Iris pigment epithelial cell (primary cell): ENCODE data around the gene C6orf52.
"Not testable (repeated sequence)": the region's sequence is repeated elsewhere in the genome, so short reads cannot be mapped to it uniquely, and the experiment has no call there.

Experiments
- DNase-seq: peaks from one replicate; pipeline ENCODE4 v3.0.0-alpha.2; 2011; ENCODE audit warnings: low read depth

C6orf52 gene

DNA sequence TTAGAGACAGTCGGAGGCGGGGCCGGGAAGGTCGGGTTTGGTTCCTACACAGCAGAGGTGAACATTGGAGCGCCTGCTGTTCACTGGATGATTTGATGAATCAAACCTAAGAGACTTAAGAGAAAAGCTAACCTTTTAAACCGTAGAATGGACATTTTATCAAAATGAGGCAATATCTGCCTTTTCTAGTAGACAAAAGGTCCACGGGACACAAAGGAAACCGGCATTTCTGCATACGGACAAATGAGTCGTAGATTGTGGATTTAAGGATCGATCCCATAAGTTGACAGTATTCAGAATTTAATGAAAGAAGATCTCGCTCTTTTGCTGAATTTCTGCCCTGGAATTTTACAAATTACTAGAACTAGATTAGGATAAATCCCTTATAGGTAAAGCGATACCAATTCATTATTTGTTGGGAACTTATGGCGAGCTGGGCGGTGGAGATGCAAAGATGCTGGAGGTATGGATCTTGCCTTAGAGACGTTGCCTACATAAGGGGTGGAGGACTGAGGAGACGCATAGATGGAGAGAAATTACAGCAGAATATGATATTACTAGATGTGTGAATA, 756 bp upstream of the C6orf52 start:
- no peak for DNase-seq

DNA sequence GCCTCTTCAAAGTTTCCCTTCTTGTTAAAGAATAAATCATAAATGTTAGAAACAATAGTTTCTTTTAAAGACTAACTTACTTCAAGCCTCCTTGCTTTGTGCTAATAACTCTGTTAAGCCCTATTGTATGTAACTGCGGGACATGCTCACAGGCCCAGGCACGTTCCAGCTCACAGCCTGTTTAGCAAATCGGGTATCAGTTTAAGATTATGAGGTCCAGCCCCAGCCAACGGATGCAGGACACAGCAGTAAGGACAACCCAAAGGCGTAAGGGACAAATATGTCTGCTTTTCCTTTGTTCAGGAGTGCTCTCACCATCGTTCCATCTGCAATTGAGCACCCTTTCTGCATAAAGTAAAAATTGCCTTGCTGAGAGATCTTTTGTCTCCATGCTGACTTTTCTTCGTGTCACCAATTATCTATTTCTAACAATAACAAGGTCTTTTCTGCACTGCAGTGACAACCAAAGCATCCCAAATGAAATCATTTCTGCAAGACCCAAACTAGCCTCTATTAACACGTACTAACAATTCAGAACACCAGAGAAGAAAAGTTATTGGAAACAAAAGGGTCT, 1.4 kb downstream of the C6orf52 start:
- DNase-seq, result no peak

DNA sequence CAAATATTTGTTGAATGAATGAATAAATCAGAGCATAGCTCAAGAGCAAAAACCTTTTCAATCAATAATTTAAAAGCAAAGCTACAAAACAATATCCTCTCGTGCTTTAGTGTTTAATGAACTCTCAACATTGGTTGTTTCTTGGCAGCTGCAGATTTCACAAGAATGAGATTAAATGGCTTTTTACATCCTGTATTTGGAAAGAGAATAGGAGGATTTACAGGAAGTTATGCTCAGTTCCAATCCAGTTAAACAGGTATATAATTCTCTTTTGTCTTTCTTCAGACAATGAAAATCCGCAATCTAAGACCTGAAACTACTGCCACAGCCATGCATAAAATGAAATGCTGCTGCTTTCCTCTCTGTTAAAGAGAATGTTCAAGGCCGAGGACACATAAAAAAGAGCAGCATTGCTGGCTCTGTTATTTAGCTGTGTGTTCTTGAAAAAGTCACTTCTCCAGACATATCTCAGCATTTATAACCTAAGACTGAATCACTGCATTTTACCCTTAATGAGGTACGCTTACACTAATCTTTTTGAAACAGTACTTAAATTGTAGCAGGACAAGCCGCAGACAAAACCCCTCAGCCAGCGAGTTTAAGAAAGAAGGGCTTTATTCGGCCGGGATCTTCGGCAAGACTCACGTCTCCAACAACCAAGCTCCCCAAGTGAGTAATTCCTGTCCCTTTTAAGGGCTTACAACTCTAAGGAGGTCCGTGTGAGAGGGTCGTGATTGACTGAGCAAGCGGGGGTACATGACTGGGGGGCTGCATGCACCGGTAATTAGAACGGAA, 3.6 kb downstream of the C6orf52 start:
- DNase-seq, result no peak

DNA sequence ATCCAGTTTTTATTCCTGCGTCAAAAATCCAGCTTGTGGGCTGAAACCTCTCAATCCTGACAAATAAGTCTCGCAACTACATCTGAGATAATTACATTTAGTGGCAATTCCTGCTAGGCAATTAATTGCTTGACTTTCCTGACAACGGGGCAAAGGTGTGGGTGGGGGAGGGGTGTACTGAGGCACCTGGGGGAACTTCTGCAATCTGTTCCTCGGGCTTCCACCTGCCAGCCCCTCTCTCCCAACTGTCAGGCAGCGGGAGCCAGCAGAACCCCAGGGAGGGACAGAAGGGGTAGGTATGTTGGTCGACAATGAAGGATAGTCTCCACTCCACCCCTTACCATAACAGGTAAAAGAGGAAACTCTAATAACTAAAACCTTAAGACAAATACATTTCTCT, 6.8 kb downstream of the C6orf52 start:
- DNase-seq, result no peak

DNA sequence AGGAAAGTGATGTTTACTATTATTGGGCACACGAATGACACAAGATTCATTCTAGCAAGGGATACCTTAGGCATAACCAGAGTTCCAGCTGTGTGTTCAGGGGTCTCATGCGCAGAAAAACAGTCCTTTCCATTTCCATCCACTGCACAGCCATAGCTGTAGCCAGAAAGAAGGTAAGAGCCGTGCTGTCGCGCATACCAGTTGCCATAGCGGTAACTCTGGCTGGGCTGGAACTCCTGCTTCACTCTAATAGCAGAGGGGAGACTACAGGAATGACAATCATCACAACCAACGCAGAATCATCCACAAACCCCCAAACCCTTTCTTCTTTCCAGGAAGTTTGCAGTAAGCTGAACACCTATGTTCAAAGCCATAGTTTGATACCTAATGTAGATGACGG, 7.5 kb downstream of the C6orf52 start:
- no peak for DNase-seq

DNA sequence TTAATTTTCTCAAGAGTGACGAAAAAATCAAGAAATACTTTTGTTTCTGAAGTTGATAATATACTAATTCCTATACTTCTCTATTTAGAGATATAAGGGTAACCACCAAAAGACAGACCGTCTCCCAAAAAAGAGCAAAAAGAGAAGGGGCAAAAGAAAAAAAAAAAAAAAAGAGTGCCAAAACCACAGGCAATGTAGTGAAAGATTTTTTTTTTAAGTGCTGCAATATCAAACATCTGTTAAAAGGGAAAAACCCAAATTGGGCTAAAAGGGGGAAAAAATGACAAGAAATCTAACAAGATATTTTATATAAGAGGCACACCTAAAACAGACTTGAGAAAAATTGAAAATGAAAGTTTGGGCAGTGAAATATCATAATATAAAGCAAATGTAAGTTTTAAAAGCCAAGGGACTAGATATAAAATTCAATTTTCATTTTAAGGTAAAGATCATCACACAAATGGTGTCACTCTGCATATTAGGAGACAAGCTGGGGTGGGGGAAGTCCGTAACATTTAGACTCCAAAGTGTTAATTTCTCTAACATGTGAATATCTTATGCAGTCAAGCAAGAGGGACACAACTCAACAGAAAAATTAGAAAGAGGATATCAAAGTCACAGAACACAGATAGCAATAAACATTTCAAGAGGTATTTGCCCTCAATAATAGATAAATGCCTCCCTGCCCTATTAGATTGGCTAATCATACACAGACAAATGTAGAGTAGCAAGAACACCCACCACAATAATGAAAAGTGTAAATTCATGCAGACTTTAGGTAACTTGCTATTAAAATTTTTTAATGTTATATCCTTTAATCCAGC, 9.1 kb downstream of the C6orf52 start:
- DNase-seq, result no peak

DNA sequence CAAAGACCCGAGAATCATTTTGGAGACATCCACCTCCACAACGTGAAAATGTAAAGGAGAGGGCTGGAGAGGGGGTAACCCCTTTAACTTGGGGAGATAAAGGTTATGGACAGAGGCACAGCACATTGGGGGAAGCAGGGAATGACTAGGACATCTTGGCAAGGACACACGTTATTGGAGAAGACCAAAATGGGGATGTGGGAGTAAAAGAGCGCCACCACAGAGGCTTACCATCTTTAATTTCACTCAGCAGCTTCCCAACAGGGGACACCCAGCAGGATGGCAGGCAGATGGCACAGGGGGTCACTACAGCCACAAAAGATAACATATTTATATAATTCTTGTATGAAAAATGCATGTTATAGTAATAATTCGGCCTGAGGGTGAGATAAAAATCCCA, 9.8 kb downstream of the C6orf52 start:
- DNase-seq, result no peak

DNA sequence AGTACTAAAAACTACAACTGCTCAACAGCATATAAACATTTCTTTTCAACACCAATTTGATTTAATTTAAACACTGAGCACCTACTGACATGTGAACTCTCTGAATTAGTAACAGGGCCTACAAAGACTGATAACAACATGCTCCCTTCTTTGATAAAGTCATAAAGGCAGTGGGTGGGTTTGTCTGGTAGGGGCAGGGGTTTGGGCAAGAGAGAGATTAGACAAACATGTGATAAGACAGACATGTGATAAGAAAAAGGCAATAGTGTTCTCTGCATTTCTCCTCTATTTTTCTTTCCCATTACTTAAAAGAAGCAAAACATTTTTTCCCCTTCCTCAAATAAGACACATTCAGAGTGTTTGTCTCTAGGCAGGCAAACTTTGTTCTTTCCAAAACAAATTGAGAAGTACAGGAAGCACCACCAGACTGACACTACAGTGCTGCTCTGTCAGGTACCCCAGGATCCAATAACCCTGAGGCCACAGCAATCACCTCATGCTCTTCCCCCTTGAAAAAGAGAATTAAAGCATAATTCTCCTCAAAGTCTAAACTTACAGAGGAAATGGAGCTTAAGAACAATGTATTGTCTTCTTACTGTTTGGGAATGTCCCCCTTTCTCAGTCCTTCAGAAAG, 11.9 kb downstream of the C6orf52 start:
- no peak for DNase-seq

DNA sequence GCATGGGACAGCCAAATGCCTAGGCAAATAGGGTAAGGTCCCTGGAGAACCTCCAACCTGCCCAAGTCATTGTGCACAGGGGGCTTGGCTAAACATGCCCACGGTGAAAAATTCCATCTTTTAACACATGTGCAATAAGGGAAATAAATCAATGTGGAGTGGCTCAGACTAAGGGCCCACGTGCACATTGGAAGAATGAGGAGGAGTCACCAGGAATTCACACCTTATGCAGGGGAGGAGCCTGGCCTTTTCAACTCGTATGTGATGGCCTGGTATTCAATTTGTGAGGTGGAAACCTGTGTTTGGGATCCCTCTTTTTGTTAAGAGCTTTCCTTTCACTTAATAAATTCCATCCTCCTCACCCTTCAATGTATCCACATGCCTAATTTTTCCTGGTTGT, 12.6 kb downstream of the C6orf52 start:
- DNase-seq, result no peak

DNA sequence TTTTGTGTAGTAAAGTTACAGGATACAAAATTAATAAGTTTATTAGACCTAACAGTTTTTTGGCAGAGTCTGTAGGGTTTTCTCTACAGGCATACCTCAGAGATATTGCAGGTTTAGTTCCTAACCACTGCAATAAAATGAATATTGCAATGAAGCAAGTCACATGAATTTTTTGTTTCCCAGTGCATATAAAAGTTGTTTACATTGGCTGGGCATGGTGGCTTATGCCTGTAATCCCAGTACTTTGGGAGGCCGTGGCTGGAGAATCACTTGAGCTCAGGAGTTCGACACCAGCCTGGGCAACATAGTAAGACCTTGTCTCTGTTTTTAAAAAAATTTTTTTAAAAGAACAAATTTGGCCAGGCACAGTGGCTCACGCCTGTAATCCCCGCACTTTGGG, 16.0 kb downstream of the C6orf52 start:
- DNase-seq, result no peak

DNA sequence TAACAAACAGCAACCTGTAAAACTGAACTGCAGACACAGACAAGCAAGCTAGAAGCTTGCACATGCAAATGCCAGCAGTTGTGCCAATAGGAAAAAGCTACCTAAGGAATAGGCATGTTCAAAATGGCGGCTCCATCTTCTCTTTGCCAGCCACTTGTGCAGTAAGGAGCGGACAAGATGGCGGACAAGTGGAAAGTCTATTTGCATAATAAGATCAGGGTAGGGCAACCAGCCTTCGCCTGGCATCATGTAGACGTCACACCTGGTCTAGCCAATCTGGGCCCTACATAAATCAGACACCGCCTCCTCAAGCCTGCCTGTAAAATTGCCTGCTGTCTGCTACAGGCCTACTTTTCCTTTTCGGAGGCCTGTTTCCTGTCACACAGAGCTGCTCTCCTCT, 18.0 kb downstream of the C6orf52 start:
- no peak for DNase-seq

DNA sequence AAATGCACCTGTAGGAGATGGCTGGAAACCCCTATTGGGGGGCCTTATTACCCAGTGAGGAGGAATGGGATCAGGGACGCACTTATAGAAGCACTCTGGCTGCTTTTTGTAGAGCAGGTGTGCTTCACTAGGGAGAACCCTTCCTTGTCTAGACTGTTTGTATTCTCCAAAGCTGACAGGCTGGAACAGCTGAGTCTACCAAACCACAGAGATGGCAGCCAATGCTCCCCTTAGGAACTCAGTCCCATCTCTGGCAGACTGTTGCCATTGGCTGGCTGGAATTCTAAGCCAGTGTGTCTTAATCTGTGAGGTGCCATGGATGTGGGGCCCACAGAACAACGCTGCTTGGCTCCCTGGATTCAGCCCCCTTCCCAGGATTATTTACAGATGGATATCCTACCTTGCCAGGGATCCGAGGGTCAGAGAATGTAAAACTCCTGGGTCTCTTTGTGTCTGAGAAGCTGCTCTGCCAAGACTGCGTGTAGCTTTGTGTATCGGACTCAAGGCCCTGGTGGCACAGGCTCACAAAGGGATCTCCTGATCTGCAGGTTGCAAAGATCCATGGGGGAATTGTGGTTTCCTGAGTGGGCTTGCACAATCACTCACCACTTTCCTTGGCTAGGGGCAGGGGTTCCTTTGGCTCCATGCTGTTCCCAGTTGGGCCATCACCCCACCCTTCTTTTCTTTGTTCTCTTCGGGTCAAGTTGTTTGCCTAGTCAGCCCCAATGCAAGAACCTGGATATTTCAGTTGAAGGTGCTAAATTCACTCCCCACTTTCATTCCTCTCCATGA, 26.1 kb downstream of the C6orf52 start:
- no peak for DNase-seq

DNA sequence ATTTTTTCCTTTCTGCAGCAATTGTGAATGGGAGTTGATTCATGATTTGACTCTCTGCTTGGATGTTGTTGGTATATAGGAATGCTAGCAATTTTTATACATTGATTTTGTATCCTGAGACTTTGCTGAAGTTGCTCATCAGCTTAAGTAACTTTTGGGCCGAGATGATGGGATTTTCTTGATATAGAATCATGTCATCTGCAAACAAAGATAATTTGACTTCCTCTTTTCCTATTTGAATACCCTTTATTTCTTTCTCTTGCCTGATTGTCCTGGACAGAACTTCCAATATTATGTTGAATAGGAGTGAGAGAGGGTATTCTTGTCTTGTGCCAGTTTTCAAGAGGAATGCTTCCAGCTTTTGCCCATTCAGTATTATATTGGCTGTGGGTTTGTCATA, 28.8 kb downstream of the C6orf52 start:
- not testable (repeated sequence) for DNase-seq

DNA sequence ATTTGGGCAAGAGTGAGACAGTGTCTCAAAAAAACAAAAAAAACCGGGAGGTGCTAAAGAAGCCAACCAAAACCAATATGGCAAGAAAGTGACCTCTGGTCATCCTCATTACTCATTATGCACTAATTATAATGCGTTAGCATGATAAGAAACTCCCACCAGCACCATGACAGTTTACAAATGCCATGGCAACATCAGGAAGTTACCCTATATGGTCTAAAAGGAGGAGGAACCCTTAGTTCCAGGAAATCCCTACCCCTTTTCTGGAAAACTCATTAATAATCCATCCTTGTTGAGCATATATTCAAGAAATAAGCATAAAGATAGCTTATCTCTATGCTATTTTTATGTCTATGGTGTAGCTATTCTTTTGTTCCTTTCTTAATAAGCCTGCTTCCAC, 31.7 kb downstream of the C6orf52 start:
- DNase-seq, result no peak

DNA sequence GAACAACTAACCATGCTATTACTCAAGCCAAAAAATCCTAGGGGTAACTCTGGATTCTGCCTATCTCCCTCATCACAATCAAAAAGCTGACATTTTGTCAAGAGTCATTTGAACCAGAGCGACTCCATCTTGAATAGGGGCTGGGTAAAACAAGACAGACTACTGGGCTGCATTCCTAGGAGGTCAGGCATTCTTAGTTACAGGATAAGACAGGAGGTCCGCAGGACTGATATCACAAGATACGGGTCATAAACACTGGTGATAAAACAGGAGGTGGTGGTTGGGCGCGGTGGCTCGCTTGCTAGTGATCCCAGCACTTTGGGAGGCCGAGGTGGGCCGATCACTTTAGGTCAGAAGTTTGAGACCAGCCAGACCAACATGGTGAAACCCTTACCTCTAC, 32.2 kb downstream of the C6orf52 start:
- DNase-seq, result no peak

DNA sequence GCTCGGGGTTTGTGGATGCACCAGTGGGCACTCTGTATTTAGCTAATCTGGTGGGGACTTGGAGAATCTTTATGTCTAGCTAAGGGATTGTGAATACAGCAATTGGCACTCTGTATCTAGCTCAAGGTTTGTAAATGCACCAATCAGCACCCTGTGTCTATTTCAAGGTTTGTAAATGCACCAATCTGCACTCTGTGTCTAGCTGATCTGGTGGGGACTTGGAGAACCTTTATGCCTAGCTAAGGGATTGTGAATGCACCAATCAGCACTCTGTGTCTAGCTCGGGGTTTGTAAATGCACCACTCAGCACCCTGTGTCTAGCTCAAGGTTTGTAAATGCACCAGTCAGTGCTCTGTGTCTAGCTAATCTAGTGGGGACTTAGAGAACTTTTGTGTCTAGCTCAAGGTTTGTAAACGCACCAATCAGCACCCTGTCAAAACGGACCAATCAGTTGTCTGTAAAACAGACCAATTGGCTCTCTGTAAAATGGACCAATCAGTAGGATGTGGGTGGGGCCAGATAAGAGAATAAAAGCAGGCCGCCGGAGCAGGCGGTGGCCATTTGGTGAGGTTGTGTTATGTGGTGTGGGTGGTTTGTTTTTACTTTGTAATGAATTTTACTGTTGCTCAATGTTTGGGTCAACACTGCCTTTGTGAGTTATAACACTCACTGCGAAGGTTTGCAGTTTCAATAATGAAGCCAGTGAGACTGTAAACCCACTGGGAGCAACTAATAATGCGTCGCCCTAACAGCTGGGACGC, 33.8 kb downstream of the C6orf52 start:
- not testable (repeated sequence) for DNase-seq

DNA sequence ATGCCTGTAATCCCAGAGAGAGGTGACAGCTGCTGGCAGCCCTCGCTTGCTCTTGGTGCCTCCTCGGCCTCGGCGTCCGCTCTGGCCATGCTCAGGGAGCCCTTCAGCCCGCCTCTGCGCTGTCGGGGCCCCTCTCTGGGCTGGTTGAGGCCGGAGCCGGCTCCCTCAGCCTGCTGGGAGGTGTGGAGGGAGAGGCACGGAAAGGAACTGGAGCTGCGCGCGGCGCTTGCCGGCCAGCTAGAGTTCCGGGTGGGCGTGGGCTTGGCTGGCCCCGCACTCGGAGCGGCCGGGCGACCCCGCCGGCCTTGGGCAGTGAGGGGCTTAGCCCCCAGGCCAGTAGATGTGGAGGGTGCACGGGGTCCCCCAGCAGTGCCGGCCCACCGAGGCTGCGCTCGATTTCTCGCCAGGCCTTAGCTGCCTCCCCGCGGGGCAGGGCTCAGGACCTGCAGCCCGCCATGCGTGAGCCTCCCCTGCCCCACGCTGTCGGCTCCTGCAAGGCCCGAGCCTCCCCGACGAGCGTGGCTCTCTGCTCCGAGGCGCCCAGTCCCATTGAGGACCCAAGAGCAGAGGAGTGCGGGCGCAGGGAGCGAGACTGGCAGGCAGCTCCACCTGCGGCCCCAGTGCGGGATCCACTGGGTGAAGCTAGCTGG, 34.6 kb downstream of the C6orf52 start:
- DNase-seq, result no peak

DNA sequence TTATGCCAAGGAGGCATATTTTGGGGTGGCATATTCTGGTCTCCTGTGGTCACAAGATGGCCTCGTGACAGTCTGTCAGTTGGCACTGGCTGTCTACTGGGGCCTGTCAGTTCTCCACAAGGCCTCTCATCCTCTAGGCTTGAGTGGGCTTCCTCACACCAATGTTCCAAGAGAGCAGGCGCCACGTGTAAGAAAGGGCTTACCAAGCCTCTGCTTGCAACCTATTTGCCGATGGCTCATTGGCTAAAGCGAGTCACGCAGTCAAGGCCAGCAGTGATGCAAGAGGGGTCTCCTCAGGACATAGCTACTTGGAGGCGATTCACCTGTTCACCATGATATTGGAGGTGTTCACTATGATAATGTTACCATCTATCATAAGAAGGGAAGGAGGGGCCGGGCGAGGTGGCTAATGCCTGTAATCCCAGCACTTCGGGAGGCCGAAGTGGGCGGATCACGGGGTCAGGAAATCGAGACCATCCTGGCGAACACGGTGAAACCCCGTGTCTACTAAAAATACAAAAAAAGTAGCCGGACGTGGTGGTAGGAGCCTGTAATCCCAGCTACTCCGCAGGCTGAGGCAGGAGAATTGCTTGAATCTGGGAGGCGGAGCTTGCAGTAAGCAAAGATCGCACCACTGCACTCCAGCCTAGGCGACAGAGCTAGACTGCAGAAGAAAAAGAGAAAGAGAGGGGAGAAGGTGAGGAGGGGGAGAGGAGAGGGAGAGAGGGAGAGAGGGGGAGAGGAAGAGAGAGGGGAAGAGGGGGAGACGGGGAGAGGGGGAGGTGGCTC, 35.3 kb downstream of the C6orf52 start:
- no peak for DNase-seq

DNA sequence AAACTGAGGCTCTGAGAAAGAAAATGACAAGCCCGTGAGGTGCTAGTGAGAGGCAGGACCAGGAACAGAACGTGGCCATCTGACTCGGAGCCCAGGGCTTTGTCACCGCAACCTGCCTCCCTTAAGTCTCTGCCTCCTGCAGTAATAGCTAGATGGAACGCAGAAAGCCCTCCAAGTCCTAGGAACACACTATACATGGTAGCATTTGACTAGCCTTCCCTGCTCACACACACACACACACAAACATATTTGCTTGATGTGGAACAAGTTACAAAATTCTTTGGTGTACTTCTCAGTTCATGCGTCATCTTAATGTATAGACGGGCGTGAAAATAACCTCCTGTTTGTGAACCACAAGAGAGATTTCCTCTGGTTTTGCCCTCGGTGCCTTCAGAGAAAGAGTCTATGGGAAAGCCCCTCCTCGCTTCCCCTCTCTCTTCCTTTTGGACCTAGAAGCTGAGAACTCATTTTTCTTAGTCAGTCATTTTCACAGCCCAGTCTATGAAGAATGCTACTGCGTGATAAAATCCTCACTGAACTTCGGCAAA, 38.8 kb downstream of the C6orf52 start:
- DNase-seq, result no peak
